Large intestine (tissue), 3 donors: Measurements from ENCODE around the gene NAGLU. TPM values are rescaled to one million over a fixed set of nuclear protein-coding genes. Genes with fewer than 3 reads are reported as not detected.

Source experiments
- DNase-seq, 2 donors: peaks; one replicate each; pipeline versions ENCODE4 v3.0.0 to v3.0.0-alpha.2; 2013
- H3K27ac ChIP-seq: one replicate; pipeline ENCODE4 v1.5.1; 2013; ENCODE audit warnings: low read length
- H3K27me3 ChIP-seq: 2 replicates; pipeline ENCODE4 v1.6.1; 2013; ENCODE audit warnings: low read length; ENCODE audit not compliant: control insufficient read depth, insufficient read depth
- H3K36me3 ChIP-seq: 2 replicates; pipeline ENCODE4 v1.6.1; 2013; ENCODE audit warnings: low read length; ENCODE audit not compliant: control insufficient read depth, insufficient read depth
- H3K4me1 ChIP-seq: one replicate; pipeline ENCODE4 v1.6.1; 2013; ENCODE audit warnings: low read length; ENCODE audit not compliant: control insufficient read depth, insufficient read depth
- H3K4me3 ChIP-seq: one replicate; pipeline ENCODE4 v1.5.1; 2013; ENCODE audit warnings: low read length
- H3K9me3 ChIP-seq: one replicate; pipeline ENCODE4 v1.6.1; 2013; ENCODE audit warnings: mild to moderate bottlenecking, low read depth, low read length, moderate library complexity; ENCODE audit not compliant: control insufficient read depth
- WGBS: methylation state at CpG from one replicate; pipeline ENCODE4 v1.1.5; 2013; ENCODE audit warnings: low lambda C conversion rate; ENCODE audit not compliant: insufficient coverage; 5-methylcytosine and 5-hydroxymethylcytosine counted together
- polyA plus RNA-seq: library from polyadenylated mRNA; unstranded; fragments of 120-200 nt; gene quantifications from one replicate; pipeline ENCODE4 v1.2.1, GENCODE V29; 2013

Gene NAGLU
- polyA plus RNA-seq, 1 donor, result 32.9 TPM

DNA sequence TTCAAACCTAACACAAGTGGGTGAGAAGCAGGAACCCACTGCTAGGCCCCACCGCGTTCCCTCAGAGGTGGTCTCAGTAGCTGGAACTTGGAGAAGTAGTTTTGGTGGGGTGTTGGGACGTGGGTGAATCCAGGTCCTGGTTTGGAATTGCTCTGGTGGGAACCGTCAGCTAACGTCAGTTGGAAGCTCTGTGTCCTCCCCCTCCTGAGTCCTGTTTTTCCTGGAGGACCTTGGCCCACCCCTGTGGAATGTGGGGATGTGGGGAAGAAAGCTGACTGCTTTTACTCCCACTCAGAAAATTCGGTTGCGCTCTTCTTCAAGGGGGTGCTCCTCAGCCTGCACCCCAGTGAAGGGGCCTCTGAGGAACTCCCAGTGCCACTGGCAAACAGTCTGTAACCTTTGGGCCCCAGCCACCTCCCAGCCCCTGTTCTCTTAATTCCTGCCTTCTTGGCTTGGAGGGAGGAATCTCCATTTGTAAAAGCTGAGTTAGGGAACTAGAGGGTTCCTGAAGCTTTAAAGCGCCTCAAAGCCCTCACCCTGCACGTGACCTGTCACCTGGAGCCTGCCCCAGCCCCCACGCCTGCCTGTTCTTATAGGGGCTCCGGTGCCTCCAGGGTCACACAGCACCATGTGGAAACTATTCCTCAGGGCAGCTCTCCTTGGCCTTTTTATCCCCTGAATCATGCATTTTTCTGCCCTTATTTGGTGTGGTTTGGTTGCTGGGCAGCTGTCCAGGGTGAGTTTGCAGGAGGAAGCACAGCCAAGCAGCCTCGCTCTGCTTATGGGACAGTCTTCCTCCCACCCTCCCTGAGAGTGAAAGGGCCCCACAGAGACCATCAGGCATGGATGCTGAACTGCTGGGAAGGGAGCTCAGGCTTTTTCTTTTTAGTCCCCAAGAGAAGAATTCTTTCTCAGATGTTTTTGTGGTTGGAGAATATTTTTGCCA, 16.2 kb upstream of the NAGLU start:
- WGBS, result no CpG with 5 or more reads among the region's 12 CpGs
- H3K9me3 ChIP-seq, result no peaks in the 10 kb centered on the region
- peak; percentile 82 to 85 for DNase-seq
- no peak overlapping the region for H3K4me3 ChIP-seq
- peak overlapping the region; percentile 93 for H3K27ac ChIP-seq
- H3K27me3 ChIP-seq, result no peaks in the 10 kb centered on the region
- peaks cover 33% of the 10 kb centered on the region for H3K36me3 ChIP-seq
- peaks cover 69% of the 10 kb centered on the region for H3K4me1 ChIP-seq

DNA sequence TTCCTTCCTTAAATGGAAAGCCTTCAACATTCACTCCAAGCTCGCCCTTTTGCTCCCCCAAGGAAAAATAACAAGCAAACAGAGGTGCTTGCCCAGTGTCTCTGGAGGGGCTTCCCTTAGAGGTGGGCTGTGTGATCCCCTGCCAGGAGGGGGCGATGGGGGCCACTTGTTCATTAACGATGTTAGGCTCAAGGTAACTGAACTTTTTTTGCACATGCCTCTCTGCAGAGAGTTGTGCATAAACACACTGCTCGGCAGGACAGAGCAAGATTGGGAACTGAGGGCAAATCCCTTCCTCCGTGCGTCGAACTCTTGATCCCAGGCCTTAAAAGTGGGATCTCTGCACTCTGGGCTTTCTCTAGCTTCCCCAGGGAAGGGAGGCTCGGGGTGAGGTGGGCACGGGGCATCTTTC, 15.5 kb upstream of the NAGLU start:
- peaks cover 30% of the 10 kb centered on the region for H3K36me3 ChIP-seq
- H3K27ac ChIP-seq, result peak overlapping the region; percentile 93
- WGBS, result no CpG with 5 or more reads among the region's 9 CpGs
- H3K9me3 ChIP-seq, result no peaks in the 10 kb centered on the region
- DNase-seq, result no peak
- no peak overlapping the region for H3K4me3 ChIP-seq
- peaks cover 69% of the 10 kb centered on the region for H3K4me1 ChIP-seq
- no peaks in the 10 kb centered on the region for H3K27me3 ChIP-seq

DNA sequence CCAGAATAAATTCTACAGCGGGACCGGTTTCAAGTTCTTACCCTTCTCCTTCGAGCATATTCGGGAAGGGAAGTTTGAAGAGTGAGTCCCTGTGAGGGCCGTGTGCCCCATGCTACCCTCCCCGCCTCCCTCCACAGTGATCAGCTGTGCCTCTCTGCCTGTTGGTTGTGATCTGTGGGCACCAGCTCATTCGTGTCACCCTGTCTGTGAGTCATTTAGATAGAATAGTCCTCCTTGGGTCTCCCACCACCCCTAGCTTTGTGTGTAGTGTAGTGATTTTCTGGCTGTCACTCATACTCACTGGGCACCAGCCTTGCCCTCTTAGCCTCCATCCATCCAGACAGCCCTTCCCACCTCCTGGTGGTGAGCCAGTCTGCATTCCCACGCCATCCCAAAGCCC, 15.0 kb upstream of the NAGLU start:
- Histone ChIP-seq H3K4me1 (peaks cover 69% of the 10 kb centered on the region), H3K27me3 (no peaks in the 10 kb centered on the region), H3K36me3 (peaks cover 27% of the 10 kb centered on the region), H3K9me3 (no peaks in the 10 kb centered on the region), H3K27ac (peak overlapping the region; percentile 93), H3K4me3 (no peak overlapping the region)
- DNase-seq, result no peak
- WGBS, result no CpG with 5 or more reads among the region's 8 CpGs

GRCh38 chr17:42521666-42522262, 14.3 kb upstream of the NAGLU start:
- Histone ChIP-seq H3K4me3 (no peak overlapping the region), H3K4me1 (peaks cover 69% of the 10 kb centered on the region)
- no peak for DNase-seq

DNA sequence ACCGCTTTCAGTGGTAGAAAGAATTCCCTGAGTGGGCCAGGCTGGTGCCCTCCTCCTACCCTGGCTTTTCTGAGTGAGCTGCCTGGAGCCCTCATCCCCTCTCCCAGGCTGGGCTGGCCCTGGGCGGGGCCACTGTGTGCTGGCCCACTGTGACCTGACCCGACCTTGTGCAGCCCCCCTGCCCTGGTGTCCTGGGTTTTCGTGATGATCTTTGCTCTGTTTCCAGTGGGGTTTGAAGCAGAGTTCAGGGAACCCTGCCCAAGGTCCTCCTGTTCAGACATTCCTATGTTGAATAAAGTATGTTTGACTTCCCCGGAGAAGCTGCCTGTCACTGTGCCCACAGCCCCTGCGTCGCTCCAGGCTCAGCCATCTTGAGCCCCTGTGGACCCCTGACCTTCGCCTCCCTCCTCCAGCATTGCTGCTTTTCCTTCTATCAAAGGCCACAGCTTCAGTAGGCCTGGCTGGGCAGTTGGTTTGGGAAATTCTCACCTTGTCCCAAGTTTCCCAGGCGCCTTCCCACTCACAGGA, 13.7 kb upstream of the NAGLU start:
- Histone ChIP-seq H3K27ac (peak overlapping the region; percentile 93), H3K4me3 (no peak overlapping the region), H3K9me3 (no peaks in the 10 kb centered on the region), H3K27me3 (no peaks in the 10 kb centered on the region), H3K36me3 (peaks cover 17% of the 10 kb centered on the region), H3K4me1 (peaks cover 69% of the 10 kb centered on the region)
- DNase-seq, result peak in 1 of 2 donors; percentile 13
- no CpG with 5 or more reads among the region's 9 CpGs for WGBS

More at GRCh38 chr17:42521666-42522262, 14.3 kb upstream of the NAGLU start:
- Histone ChIP-seq H3K27ac (peak overlapping the region; percentile 93), H3K27me3 (no peaks in the 10 kb centered on the region), H3K9me3 (no peaks in the 10 kb centered on the region), H3K36me3 (peaks cover 20% of the 10 kb centered on the region)
- no CpG with 5 or more reads among the region's 11 CpGs for WGBS

DNA sequence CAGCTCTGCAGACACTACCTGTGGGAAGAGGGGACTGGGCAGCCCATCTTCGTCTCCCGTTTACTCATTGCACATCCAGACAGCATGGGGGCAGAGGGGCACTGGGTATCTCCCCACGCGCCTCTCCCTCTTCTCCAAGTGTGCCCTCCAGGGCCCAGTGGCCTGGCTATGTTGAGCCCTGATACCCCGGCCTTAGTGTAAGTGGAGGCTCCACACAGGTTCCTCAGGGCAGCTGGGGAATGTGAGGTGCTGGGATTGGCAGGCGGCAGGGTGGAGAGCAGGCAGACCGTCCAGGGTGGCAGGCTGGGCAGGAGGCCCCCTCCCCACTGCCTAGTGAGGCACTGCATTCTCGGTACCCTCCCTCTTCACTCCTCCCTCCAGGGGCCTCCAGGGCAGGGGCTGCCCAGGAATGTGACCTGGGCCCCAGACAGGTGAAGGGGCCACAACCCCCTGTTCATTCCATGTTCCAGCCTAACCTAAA, 13.2 kb upstream of the NAGLU start:
- no peaks in the 10 kb centered on the region for H3K27me3 ChIP-seq
- no peaks in the 10 kb centered on the region for H3K9me3 ChIP-seq
- peak in 1 of 2 donors; percentile 47 for DNase-seq
- whole genome bisulfite sequencing, result no CpG with 5 or more reads among the region's 8 CpGs
- peaks cover 65% of the 10 kb centered on the region for H3K4me1 ChIP-seq
- peaks cover 16% of the 10 kb centered on the region for H3K36me3 ChIP-seq
- H3K27ac ChIP-seq, result peak overlapping the region; percentile 93
- no peak overlapping the region for H3K4me3 ChIP-seq

DNA sequence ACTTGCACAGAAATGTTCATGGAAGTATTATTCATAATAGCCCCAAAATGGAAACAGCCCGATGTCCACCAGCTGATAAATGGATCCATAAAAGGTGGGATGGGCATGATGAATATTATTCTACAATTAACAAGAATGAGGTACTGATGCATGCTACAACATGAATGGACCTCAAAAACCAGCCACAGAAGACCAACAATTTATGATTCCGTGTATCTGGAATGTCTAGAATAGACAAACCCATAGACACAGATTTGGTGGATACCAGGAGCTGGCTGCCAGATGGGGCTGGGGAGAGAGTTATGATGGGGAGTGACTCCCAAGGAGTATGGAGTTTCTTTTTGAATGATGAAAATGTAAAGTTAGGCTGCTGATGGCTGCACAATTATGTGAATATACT, 10.8 kb upstream of the NAGLU start:
- H3K36me3 ChIP-seq, result peaks cover 16% of the 10 kb centered on the region
- WGBS, result no CpG with 5 or more reads among the region's 2 CpGs
- no peaks in the 10 kb centered on the region for H3K9me3 ChIP-seq
- H3K27ac ChIP-seq, result no peak overlapping the region
- peaks cover 46% of the 10 kb centered on the region for H3K4me1 ChIP-seq
- DNase-seq, result no peak
- no peaks in the 10 kb centered on the region for H3K27me3 ChIP-seq
- no peak overlapping the region for H3K4me3 ChIP-seq

DNA sequence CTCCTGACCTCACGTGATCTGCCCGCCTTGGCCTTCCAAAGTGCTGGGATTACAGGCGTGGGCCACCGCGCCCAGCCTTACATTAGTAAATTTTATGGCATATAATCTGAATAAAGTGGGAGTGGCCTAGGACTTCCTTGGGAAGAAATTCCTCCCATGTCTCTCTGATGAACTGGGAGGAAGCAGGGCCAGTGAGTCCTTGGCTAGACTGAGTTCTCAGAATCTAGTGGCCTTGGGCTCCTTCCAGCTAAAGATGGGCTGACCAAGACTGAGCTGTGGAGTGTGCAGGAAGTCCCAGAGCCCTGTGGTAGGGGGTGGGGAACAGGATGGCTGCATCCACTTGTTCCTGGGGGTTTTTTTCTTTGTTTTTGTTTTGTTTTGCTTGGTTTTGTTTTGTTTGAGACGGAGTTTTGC, 10.0 kb upstream of the NAGLU start:
- peaks cover 41% of the 10 kb centered on the region for H3K4me1 ChIP-seq
- no peaks in the 10 kb centered on the region for H3K9me3 ChIP-seq
- H3K4me3 ChIP-seq, result no peak overlapping the region
- H3K27me3 ChIP-seq, result no peaks in the 10 kb centered on the region
- peaks cover 15% of the 10 kb centered on the region for H3K36me3 ChIP-seq
- no peak for DNase-seq
- no CpG with 5 or more reads among the region's 6 CpGs for WGBS
- no peak overlapping the region for H3K27ac ChIP-seq

GRCh38 chr17:42527932-42528331, 8.1 kb upstream of the NAGLU start:
- WGBS, result no CpG with 5 or more reads among the region's 6 CpGs
- Histone ChIP-seq H3K4me1 (peaks cover 30% of the 10 kb centered on the region), H3K9me3 (no peaks in the 10 kb centered on the region), H3K27ac (no peak overlapping the region), H3K4me3 (no peak overlapping the region), H3K36me3 (no peaks in the 10 kb centered on the region), H3K27me3 (no peaks in the 10 kb centered on the region)
- DNase-seq, result no peak

DNA sequence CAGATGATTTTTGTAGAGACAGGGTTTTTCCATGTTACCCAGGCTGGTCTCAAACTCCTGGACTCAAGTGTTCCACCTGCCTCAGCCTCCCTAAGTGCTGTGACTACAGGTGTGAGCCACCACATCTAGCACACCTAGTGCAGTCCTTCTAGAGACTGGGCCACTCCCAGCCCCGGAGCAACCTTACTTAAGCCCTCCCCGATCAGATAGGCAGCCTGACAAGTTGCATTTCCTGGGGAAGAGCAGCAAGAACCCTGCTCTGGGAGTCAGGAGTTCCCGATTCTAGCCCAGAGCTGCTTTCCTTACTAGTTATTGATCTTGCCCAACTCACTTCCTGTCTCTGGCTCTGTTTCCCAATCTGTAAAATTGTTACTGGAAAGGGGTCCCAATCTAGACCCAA, 7.0 kb upstream of the NAGLU start:
- Histone ChIP-seq H3K36me3 (no peaks in the 10 kb centered on the region), H3K4me1 (peaks cover 19% of the 10 kb centered on the region), H3K27me3 (no peaks in the 10 kb centered on the region), H3K9me3 (no peaks in the 10 kb centered on the region), H3K4me3 (no peak overlapping the region), H3K27ac (no peak overlapping the region)
- peak in 1 of 2 donors; percentile 53 for DNase-seq
- WGBS, result no CpG with 5 or more reads among the region's 3 CpGs
